ENCODE data around the gene HMGCL. TPM values are rescaled to one million over a fixed set of nuclear protein-coding genes. Genes with fewer than 3 reads are reported as not detected.

HMGCL gene
- total RNA-seq, 1 donor: 39.8 TPM

DNA sequence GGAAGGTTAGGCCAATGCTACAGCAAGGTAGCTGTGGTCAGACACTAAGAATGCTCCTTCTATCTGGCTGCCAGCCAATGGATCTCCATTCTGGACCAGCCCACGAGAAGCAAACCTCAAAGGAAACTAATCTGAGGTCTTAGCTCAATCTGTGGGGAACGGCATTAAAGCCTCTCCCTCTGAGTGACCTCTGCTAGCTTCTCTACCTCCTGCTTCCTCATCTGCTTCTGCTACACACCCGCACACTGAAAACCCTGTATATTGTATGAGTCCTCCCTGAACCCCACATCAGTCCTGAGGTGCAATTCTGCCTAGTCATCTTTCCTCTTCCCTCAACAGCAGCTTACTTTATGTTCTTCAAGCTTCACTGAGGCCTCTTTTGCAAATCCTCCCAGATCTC is 17.8 kb downstream of the HMGCL start:
- H4K20me1 ChIP-seq (ENCODE audit: insufficient read depth, low read length): no peaks in the 10 kb centered on the region
- peak; percentile 62 for DNase-seq (ENCODE audit: insufficient read length, low spot score, missing footprints)
- peaks cover 21% of the 10 kb centered on the region for H3K36me3 ChIP-seq (ENCODE audit: insufficient read depth, low read length)
- no peak overlapping the region for H3K27ac ChIP-seq (ENCODE audit: low read depth, low read length)
- H3K27me3 ChIP-seq (ENCODE audit: insufficient read depth, low read length): no peaks in the 10 kb centered on the region
- no peak overlapping the region for H3K4me3 ChIP-seq (ENCODE audit: insufficient read depth, low read length)
- H3K9me3 ChIP-seq (ENCODE audit: low read depth, low read length): no peaks in the 10 kb centered on the region
- no peak overlapping the region for H2AFZ ChIP-seq (ENCODE audit: low read length)
- no peak overlapping the region for H3K4me2 ChIP-seq (ENCODE audit: insufficient read depth, low read length)
- H3K79me2 ChIP-seq (ENCODE audit: insufficient read depth, low read length): no peaks in the 10 kb centered on the region
- no peak for TF ChIP-seq CTCF (IDR thresholded peaks at IDR 0.05; ENCODE audit: extremely low read depth, low read depth, low read length)
- H3K4me1 ChIP-seq (ENCODE audit: insufficient read depth, low read length): no peaks in the 10 kb centered on the region

- H3K36me3 ChIP-seq (ENCODE audit: insufficient read depth, low read length): peaks cover 17% of the 10 kb centered on the region
- no peak overlapping the region for H3K4me2 ChIP-seq (ENCODE audit: insufficient read depth, low read length)
- H4K20me1 ChIP-seq (ENCODE audit: insufficient read depth, low read length): no peaks in the 10 kb centered on the region
- H3K27ac ChIP-seq (ENCODE audit: low read depth, low read length): no peak overlapping the region
- no peak for TF ChIP-seq CTCF (IDR thresholded peaks at IDR 0.05; ENCODE audit: extremely low read depth, low read depth, low read length)
- H3K79me2 ChIP-seq (ENCODE audit: insufficient read depth, low read length): no peaks in the 10 kb centered on the region
- H3K27me3 ChIP-seq (ENCODE audit: insufficient read depth, low read length): no peaks in the 10 kb centered on the region
- no peak overlapping the region for H2AFZ ChIP-seq (ENCODE audit: low read length)
- DNase-seq (ENCODE audit: insufficient read length, low spot score, missing footprints): peak; percentile 61
- H3K9me3 ChIP-seq (ENCODE audit: low read depth, low read length): no peaks in the 10 kb centered on the region
- no peak overlapping the region for H3K4me3 ChIP-seq (ENCODE audit: insufficient read depth, low read length)
- H3K4me1 ChIP-seq (ENCODE audit: insufficient read depth, low read length): peaks cover 3% of the 10 kb centered on the region
Observed at GRCh38 chr1:23806280-23806679, 18.9 kb downstream of the HMGCL start.

- Histone ChIP-seq H3K4me3 (ENCODE audit: insufficient read depth, low read length) (no peak overlapping the region), H3K9me3 (ENCODE audit: low read depth, low read length) (no peaks in the 10 kb centered on the region), H3K4me1 (ENCODE audit: insufficient read depth, low read length) (peaks cover 6% of the 10 kb centered on the region), H2AFZ (ENCODE audit: low read length) (no peak overlapping the region), H4K20me1 (ENCODE audit: insufficient read depth, low read length) (no peaks in the 10 kb centered on the region), H3K4me2 (ENCODE audit: insufficient read depth, low read length) (no peak overlapping the region), H3K27me3 (ENCODE audit: insufficient read depth, low read length) (no peaks in the 10 kb centered on the region), H3K27ac (ENCODE audit: low read depth, low read length) (no peak overlapping the region), H3K79me2 (ENCODE audit: insufficient read depth, low read length) (no peaks in the 10 kb centered on the region), H3K36me3 (ENCODE audit: insufficient read depth, low read length) (peaks cover 17% of the 10 kb centered on the region)
- DNase-seq (ENCODE audit: insufficient read length, low spot score, missing footprints): no peak
- no peak for TF ChIP-seq CTCF (IDR thresholded peaks at IDR 0.05; ENCODE audit: extremely low read depth, low read depth, low read length)
Observed at GRCh38 chr1:23805025-23805424, 20.2 kb downstream of the HMGCL start.

- peaks cover 11% of the 10 kb centered on the region for H3K4me1 ChIP-seq (ENCODE audit: insufficient read depth, low read length)
- TF ChIP-seq CTCF (IDR thresholded peaks at IDR 0.05; ENCODE audit: extremely low read depth, low read depth, low read length): peak; percentile 27
- peak; percentile 60 for DNase-seq (ENCODE audit: insufficient read length, low spot score, missing footprints)
Observed at GRCh38 chr1:23804183-23804835, 20.9 kb downstream of the HMGCL start.

More at GRCh38 chr1:23804183-23804835, 20.9 kb downstream of the HMGCL start:
- no peak overlapping the region for H3K4me2 ChIP-seq (ENCODE audit: insufficient read depth, low read length)
- no peak overlapping the region for H3K4me3 ChIP-seq (ENCODE audit: insufficient read depth, low read length)
- H2AFZ ChIP-seq (ENCODE audit: low read length): no peak overlapping the region
- H3K27ac ChIP-seq (ENCODE audit: low read depth, low read length): no peak overlapping the region
- no peaks in the 10 kb centered on the region for H3K79me2 ChIP-seq (ENCODE audit: insufficient read depth, low read length)
- H3K9me3 ChIP-seq (ENCODE audit: low read depth, low read length): no peaks in the 10 kb centered on the region
- peaks cover 17% of the 10 kb centered on the region for H3K36me3 ChIP-seq (ENCODE audit: insufficient read depth, low read length)
- H4K20me1 ChIP-seq (ENCODE audit: insufficient read depth, low read length): no peaks in the 10 kb centered on the region
- no peaks in the 10 kb centered on the region for H3K27me3 ChIP-seq (ENCODE audit: insufficient read depth, low read length)

Data from osteoblast (primary cell).